22Rv1 (cell line): ENCODE results near the gene PLCB1.

Experiments
- CTCF ChIP-seq: fragments of 450-650 bp; IDR thresholded peaks from 2 replicates; pipeline ENCODE4 v1.5.1; 2017; ENCODE audit warnings: mild to moderate bottlenecking
- ZFX ChIP-seq: fragments of 450-650 bp; IDR thresholded peaks from 2 replicates; pipeline ENCODE4 v1.6.1; 2017; ENCODE audit warnings: antibody characterized with exemption, borderline replicate concordance

GRCh38 chr20:8898823-8899222 is 766.8 kb downstream of the PLCB1 start:
- no peak for TF ChIP-seq CTCF
- TF ChIP-seq ZFX: no peak
